Measurements from ENCODE around the gene PRPF38A. TPM values are rescaled to one million over a fixed set of nuclear protein-coding genes. Genes with fewer than 3 reads are reported as not detected.

PRPF38A gene
- total RNA-seq, 1 experiment from 2014 or later: 89.9 TPM

DNA sequence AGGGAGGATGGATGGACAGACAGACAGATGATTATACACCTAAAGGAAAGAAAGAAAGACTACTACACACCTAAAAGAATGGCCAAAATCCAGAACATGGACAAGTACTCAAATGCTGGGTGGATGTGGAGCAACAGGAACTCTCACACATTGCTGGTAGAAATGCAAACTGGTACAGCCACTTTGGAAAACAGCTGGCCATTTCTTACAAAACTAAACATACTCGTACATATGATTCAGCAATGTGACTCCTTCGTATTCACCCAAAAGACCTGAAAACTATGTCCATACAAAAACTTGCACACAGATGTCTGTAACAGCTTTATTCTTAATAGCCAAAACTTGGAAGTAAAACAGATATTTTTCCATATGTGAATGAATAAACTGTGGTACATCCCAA is 51.3 kb downstream of the PRPF38A start:
- no peak overlapping the region for H4K91ac ChIP-seq (ENCODE audit: insufficient read length, low read depth, low read length)
- no peak overlapping the region for H3K27ac ChIP-seq (ENCODE audit: insufficient read length, low read depth, low read length)
- H4K5ac ChIP-seq (ENCODE audit: insufficient read length, low read depth, low read length): no peak overlapping the region
- no peak overlapping the region for H3K14ac ChIP-seq (ENCODE audit: insufficient read depth, low read length)
- no peak overlapping the region for H3K4me2 ChIP-seq (ENCODE audit: insufficient read depth, insufficient read length, low read length)
- no peak overlapping the region for H2AK5ac ChIP-seq (ENCODE audit: insufficient read length, low read length)
- no peak overlapping the region for H3K4ac ChIP-seq (ENCODE audit: low read depth, low read length)
- peaks cover 25 to 31% of the 10 kb centered on the region in 2 experiments for H3K4me1 Mint-ChIP-seq
- H3K27ac Mint-ChIP-seq: no peak overlapping the region; a peak in 1 of 7 replicates
- no peak overlapping the region for H4K8ac ChIP-seq (replicated peaks; ENCODE audit: insufficient read length, low read depth, low read length)
- DNase-seq: no peak
- H2BK20ac ChIP-seq (ENCODE audit: low read depth, low read length, poor library complexity, severe bottlenecking): no peak overlapping the region
- no peaks in the 10 kb centered on the region for H3K79me1 ChIP-seq (ENCODE audit: insufficient read depth, low read depth, low read length, poor library complexity, severe bottlenecking)
- H3K27me3 Mint-ChIP-seq (ENCODE audit: low read depth): no peaks in the 10 kb centered on the region
- peaks cover 6 to 39% (median 30%) of the 10 kb centered on the region in 3 experiments; a peak in 6 of 7 replicates for H3K36me3 Mint-ChIP-seq (ENCODE audit: insufficient read depth in 1 of 3, low read depth in 3 of 3)
- H3K18ac ChIP-seq (ENCODE audit: insufficient read length, low read depth, low read length): no peak overlapping the region
- H3K23ac ChIP-seq (ENCODE audit: insufficient read length, low read depth, low read length): no peak overlapping the region
- H2BK15ac ChIP-seq (ENCODE audit: low read depth, low read length): no peak overlapping the region
- H3K56ac ChIP-seq (ENCODE audit: insufficient read length, low read depth, low read length): no peak overlapping the region
- no peak overlapping the region for H2BK12ac ChIP-seq (ENCODE audit: insufficient read length, low read depth, low read length)
- no peaks in the 10 kb centered on the region for H4K20me1 ChIP-seq (ENCODE audit: control insufficient read depth, insufficient read depth, insufficient read length)
- no peaks in the 10 kb centered on the region for H3K27me3 ChIP-seq (ENCODE audit: insufficient read depth, low read length)
- no peaks in the 10 kb centered on the region for H3K23me2 ChIP-seq (ENCODE audit: insufficient read length, low read depth, low read length, poor library complexity, severe bottlenecking)
- H3K9me3 ChIP-seq (ENCODE audit: control insufficient read depth, low read depth, low read length): no peaks in the 10 kb centered on the region
- H3K9me3 Mint-ChIP-seq: peaks cover 0 to 4% of the 10 kb centered on the region in 2 experiments; a peak in 2 of 5 replicates
- no peaks in the 10 kb centered on the region for H3K79me2 ChIP-seq (ENCODE audit: insufficient read depth, low read length)
- no peak overlapping the region for H2AFZ ChIP-seq (ENCODE audit: low read length)
- no peak overlapping the region for H3T11ph ChIP-seq (ENCODE audit: low read length)
- no peak overlapping the region for H2BK120ac ChIP-seq (ENCODE audit: low read depth, low read length, poor library complexity, severe bottlenecking)
- no CpG with 5 or more reads among the region's 2 CpGs for WGBS (ENCODE audit: extremely low coverage, insufficient read length, low lambda C conversion rate)
- TF ChIP-seq, protein P1, sequence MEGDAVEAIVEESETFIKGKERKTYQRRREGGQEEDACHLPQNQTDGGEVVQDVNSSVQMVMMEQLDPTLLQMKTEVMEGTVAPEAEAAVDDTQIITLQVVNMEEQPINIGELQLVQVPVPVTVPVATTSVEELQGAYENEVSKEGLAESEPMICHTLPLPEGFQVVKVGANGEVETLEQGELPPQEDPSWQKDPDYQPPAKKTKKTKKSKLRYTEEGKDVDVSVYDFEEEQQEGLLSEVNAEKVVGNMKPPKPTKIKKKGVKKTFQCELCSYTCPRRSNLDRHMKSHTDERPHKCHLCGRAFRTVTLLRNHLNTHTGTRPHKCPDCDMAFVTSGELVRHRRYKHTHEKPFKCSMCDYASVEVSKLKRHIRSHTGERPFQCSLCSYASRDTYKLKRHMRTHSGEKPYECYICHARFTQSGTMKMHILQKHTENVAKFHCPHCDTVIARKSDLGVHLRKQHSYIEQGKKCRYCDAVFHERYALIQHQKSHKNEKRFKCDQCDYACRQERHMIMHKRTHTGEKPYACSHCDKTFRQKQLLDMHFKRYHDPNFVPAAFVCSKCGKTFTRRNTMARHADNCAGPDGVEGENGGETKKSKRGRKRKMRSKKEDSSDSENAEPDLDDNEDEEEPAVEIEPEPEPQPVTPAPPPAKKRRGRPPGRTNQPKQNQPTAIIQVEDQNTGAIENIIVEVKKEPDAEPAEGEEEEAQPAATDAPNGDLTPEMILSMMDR (conservative IDR thresholded peaks at IDR 0.05): no peak
- no peak overlapping the region for H2BK5ac ChIP-seq (ENCODE audit: insufficient read length, low read length)
- H3K9ac ChIP-seq (ENCODE audit: extremely low read depth, insufficient read length, low read length): no peak overlapping the region
- no peak overlapping the region for H3K4me3 Mint-ChIP-seq
- H3K4me1 ChIP-seq (ENCODE audit: insufficient read depth, low read length): no peaks in the 10 kb centered on the region; the same call in 1 of the 2 replicates
